DND-41 (cell line): Measurements from ENCODE around the gene ADGRF5.

Experiments used
- CTCF ChIP-seq: IDR thresholded peaks from 2 replicates; pipeline ENCODE4 v1.5.1; 2012; ENCODE audit warnings: borderline replicate concordance, low read length, moderate library complexity, mild to moderate bottlenecking; ENCODE audit not compliant: poor library complexity, severe bottlenecking; ENCODE audit errors: extremely low read depth
- EZH2 ChIP-seq: IDR thresholded peaks from 3 replicates; pipeline ENCODE4 v1.6.1; 2012; ENCODE audit warnings: borderline replicate concordance, low read depth, mild to moderate bottlenecking, moderate library complexity, low read length, inconsistent platforms; ENCODE audit not compliant: severe bottlenecking

- TF ChIP-seq CTCF (no peak), EZH2 (no peak)
Measured at GRCh38 chr6:46862381-46862780, 59.4 kb downstream of the ADGRF5 start.
